Neutrophil (primary cell): Measurements from ENCODE around the gene TBXAS1.

Experiments
- H3K27ac ChIP-seq: fragments of 200-600 bp; sonication (generic); 2 replicates; pipeline ENCODE4 v1.5.1; 2016; ENCODE audit warnings: mild to moderate bottlenecking, moderate library complexity
- H3K27me3 ChIP-seq: fragments of 200-600 bp; sonication (generic); 2 replicates; pipeline ENCODE4 v1.6.0; 2016; ENCODE audit warnings: mild to moderate bottlenecking
- H3K36me3 ChIP-seq: fragments of 200-600 bp; sonication (generic); 2 replicates; pipeline ENCODE4 v1.5.1; 2017
- H3K4me1 ChIP-seq, 2 experiments: fragments of 200-600 bp in 1 of 2; sonication (generic) in 1 of 2; 1 replicate in 1 of 2; 2 replicates in 1 of 2; pipeline versions ENCODE4 v1.5.1 to v1.6.1; 2013 to 2016; ENCODE audit warnings: low read depth in 1 of 2, low read length in 1 of 2, mild to moderate bottlenecking in 1 of 2, moderate library complexity in 1 of 2; ENCODE audit not compliant: control insufficient read depth in 1 of 2, insufficient read depth in 1 of 2
- H3K4me3 ChIP-seq, 2 experiments: fragments of 200-600 bp in 1 of 2; sonication (generic) in 1 of 2; 1 replicate in 1 of 2; 2 replicates in 1 of 2; pipeline ENCODE4 v1.5.1; 2013 to 2016; ENCODE audit warnings: low read depth in 1 of 2, low read length in 1 of 2, mild to moderate bottlenecking in 1 of 2, moderate library complexity in 1 of 2
- H3K9me3 ChIP-seq: fragments of 200-600 bp; sonication (generic); 2 replicates; pipeline ENCODE4 v1.5.1; 2016
- CTCF ChIP-seq: fragments of 200-600 bp; sonication (generic); IDR thresholded peaks from 2 replicates; pipeline ENCODE4 v1.5.1; 2016; ENCODE audit warnings: antibody characterized with exemption

The TBXAS1 gene

DNA sequence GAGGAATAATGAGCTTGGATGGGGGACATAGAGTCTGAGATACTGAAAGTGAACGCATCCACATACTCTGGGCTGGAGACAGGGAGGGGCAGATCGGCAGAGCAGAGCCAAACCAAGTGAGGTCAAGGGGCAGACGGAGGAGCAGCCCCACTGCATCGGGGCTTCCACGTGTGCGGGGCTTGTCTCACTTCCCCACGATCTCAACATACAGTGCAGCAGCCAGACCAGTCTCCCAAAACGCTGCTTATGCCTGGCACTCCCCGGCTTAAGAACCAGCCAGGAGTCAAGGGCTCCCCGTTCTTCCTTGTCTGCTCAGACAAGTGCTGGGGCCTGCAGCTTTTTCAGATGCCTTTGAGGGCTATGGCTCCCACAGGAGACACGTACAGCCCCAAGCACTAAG lies 190.1 kb downstream of the TBXAS1 start:
- Histone ChIP-seq H3K36me3 (peaks cover 91% of the 10 kb centered on the region), H3K4me1 (no peaks in the 10 kb centered on the region), H3K4me3 (no peak overlapping the region), H3K27ac (no peak overlapping the region), H3K9me3 (no peaks in the 10 kb centered on the region), H3K27me3 (no peaks in the 10 kb centered on the region)
- TF ChIP-seq CTCF = no peak

DNA sequence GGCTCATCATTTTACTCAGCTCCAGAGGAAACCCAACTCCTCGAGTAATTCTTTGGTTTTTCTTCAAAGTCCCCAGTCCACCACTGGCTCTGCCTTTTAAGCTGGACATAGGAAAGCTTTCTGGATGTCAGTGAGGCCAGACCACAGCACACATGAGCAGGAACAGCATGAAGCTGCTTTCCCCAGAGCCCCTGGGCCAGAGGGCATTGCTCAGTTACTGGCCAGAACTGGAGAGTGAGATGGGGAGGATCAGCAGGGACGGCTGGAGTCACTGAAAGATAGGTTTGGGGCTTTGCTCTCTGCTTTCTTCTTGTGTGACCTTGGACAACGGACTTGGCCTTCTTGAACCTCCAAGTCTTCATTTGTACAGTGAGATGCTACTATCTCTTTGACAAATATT lies 190.5 kb downstream of the TBXAS1 start:
- H3K36me3 ChIP-seq = peaks cover 90% of the 10 kb centered on the region

DNA sequence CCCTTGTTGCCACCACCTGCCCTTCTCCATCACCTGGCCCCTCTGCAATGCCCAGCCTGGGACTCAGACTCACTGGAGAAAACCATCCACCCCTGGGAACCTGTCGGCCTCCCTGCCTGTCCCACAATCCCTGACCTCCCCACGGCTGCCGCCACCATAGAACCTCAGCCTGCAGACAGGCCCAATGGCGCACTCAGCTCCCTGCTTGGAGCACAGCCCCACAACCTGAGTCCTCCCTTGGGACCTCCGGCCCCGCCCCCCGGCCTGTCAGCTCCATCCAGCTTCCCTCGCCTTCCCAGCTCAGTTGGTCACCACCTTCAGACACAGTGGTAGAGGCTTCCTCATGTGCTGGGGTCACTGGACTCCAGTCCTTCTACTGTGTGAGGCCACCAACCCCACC lies 192.5 kb downstream of the TBXAS1 start:
- Histone ChIP-seq H3K9me3 (no peaks in the 10 kb centered on the region), H3K4me1 (no peaks in the 10 kb centered on the region), H3K27me3 (no peaks in the 10 kb centered on the region), H3K36me3 (peaks cover 97% of the 10 kb centered on the region), H3K27ac (no peak overlapping the region), H3K4me3 (no peak overlapping the region)
- TF ChIP-seq CTCF = no peak

More for the DNA sequence above, 190.5 kb downstream of the TBXAS1 start:
- Histone ChIP-seq H3K27me3 (no peaks in the 10 kb centered on the region), H3K4me3 (no peak overlapping the region), H3K9me3 (no peaks in the 10 kb centered on the region), H3K27ac (no peak overlapping the region), H3K4me1 (no peaks in the 10 kb centered on the region)
- no peak for TF ChIP-seq CTCF

- Histone ChIP-seq H3K4me1 (no peaks in the 10 kb centered on the region), H3K36me3 (peaks cover 97% of the 10 kb centered on the region), H3K4me3 (no peak overlapping the region), H3K9me3 (no peaks in the 10 kb centered on the region), H3K27ac (no peak overlapping the region), H3K27me3 (no peaks in the 10 kb centered on the region)
- no peak for TF ChIP-seq CTCF
Observed at GRCh38 chr7:140022582-140023211, 193.6 kb downstream of the TBXAS1 start.

DNA sequence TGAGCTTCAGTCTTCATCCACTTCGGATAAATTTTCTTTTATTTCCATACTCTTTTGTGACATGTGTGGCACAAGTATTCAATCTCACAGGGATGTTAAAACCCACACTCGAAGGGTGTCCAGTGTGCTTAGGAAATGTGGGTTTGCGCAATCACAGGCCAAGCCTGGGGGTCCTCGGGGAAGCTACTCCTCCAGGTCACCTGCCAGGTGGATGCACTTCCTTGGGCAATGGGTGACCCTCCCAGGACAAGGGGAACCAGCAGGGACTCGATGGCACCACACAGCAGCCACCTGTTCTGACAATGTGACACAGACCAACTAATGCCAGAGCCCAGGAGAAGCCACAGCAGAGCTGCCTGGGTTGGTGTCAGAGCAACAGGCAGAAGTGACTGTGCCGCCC lies 194.7 kb downstream of the TBXAS1 start:
- TF ChIP-seq CTCF = no peak
- Histone ChIP-seq H3K4me1 (no peaks in the 10 kb centered on the region), H3K4me3 (no peak overlapping the region), H3K27ac (no peak overlapping the region), H3K36me3 (peaks cover 95% of the 10 kb centered on the region), H3K27me3 (no peaks in the 10 kb centered on the region), H3K9me3 (no peaks in the 10 kb centered on the region)
